ENCODE measurements around the gene DMRT1.
A peak's percentile ranks its signal among the peaks of the same experiment; 100 is the strongest.

The DMRT1 gene

GRCh38 chr9:841371-842209 is at the start of gene DMRT1:
DMRT1 (plus strand) TSS chr9:841697; CDS start chr9:841839, 142 bp downstream.
- TF ChIP-seq CTCF (IDR thresholded peaks at IDR 0.05; ENCODE audit: extremely low read depth, insufficient read depth, missing control alignments), result no peak
- in situ Hi-C loops (cut with MboI; ENCODE audit: low pct_unique_long_range_greater_than_20kb, low sequenced_read_pairs, unreplicated experiment), result no loop called here
- DNase-seq (ENCODE audit: low spot score), result peak; percentile 59

GRCh38 chr9:792331-793260 is 48.9 kb upstream of the DMRT1 start:
- no peak for TF ChIP-seq CTCF (IDR thresholded peaks at IDR 0.05; ENCODE audit: extremely low read depth, insufficient read depth, missing control alignments)

GRCh38 chr9:794386-794785 is 47.1 kb upstream of the DMRT1 start:
- in situ Hi-C loops (cut with MboI; ENCODE audit: low pct_unique_long_range_greater_than_20kb, low sequenced_read_pairs, unreplicated experiment), result no loop called here
- DNase-seq (ENCODE audit: low spot score), result no peak
- no peak for TF ChIP-seq CTCF (IDR thresholded peaks at IDR 0.05; ENCODE audit: extremely low read depth, insufficient read depth, missing control alignments)

More at GRCh38 chr9:792331-793260, 48.9 kb upstream of the DMRT1 start:
- DNase-seq (ENCODE audit: low spot score), result no peak
- in situ Hi-C loops (cut with MboI; ENCODE audit: low pct_unique_long_range_greater_than_20kb, low sequenced_read_pairs, unreplicated experiment), result no loop called here

GRCh38 chr9:795869-796268 is 45.6 kb upstream of the DMRT1 start:
- no peak for DNase-seq (ENCODE audit: low spot score)
- in situ Hi-C loops (cut with MboI; ENCODE audit: low pct_unique_long_range_greater_than_20kb, low sequenced_read_pairs, unreplicated experiment), result no loop called here
- no peak for TF ChIP-seq CTCF (IDR thresholded peaks at IDR 0.05; ENCODE audit: extremely low read depth, insufficient read depth, missing control alignments)

- in situ Hi-C loops (cut with MboI; ENCODE audit: low pct_unique_long_range_greater_than_20kb, low sequenced_read_pairs, unreplicated experiment), result no loop called here
- no peak for DNase-seq (ENCODE audit: low spot score)
- TF ChIP-seq CTCF (IDR thresholded peaks at IDR 0.05; ENCODE audit: extremely low read depth, insufficient read depth, missing control alignments), result no peak
Observed at GRCh38 chr9:800591-801150, 40.8 kb upstream of the DMRT1 start.

GRCh38 chr9:801399-802071 is 40.0 kb upstream of the DMRT1 start:
- DNase-seq (ENCODE audit: low spot score), result no peak
- TF ChIP-seq CTCF (IDR thresholded peaks at IDR 0.05; ENCODE audit: extremely low read depth, insufficient read depth, missing control alignments), result no peak
- in situ Hi-C loops (cut with MboI; ENCODE audit: low pct_unique_long_range_greater_than_20kb, low sequenced_read_pairs, unreplicated experiment), result no loop called here
